ENCODE measurements around the gene IDS. TPM values are rescaled to one million over a fixed set of nuclear protein-coding genes. Genes with fewer than 3 reads are reported as not detected.
"Not testable (repeated sequence)": the region's sequence is repeated elsewhere in the genome, so short reads cannot be mapped to it uniquely, and the experiment has no call there.

Gene IDS
- total RNA-seq, 1 experiment from 2014 or later, result 39.2 TPM

GRCh38 chrX:149525903-149526302 is 20.8 kb upstream of the IDS start:
- peaks cover 17% of the 10 kb centered on the region for H3K9me3 ChIP-seq (ENCODE audit: control insufficient read depth, low read depth, low read length)
- H3K9ac ChIP-seq (ENCODE audit: extremely low read depth, insufficient read length, low read length); H2BK20ac ChIP-seq (ENCODE audit: low read depth, low read length, poor library complexity, severe bottlenecking); H3K4ac ChIP-seq (ENCODE audit: low read depth, low read length); H3K4me1 ChIP-seq (ENCODE audit: insufficient read depth, low read length); H2AFZ ChIP-seq (ENCODE audit: low read length); H3K27ac ChIP-seq (ENCODE audit: insufficient read length, low read depth, low read length); H3K18ac ChIP-seq (ENCODE audit: insufficient read length, low read depth, low read length); H3K4me2 ChIP-seq (ENCODE audit: insufficient read depth, insufficient read length, low read length); H2BK120ac ChIP-seq (ENCODE audit: low read depth, low read length, poor library complexity, severe bottlenecking); H2AK5ac ChIP-seq (ENCODE audit: insufficient read length, low read length); H3K27me3 Mint-ChIP-seq (ENCODE audit: low read depth); DNase-seq; H3T11ph ChIP-seq (ENCODE audit: low read length); H3K79me2 ChIP-seq (ENCODE audit: insufficient read depth, low read length); H3K56ac ChIP-seq (ENCODE audit: insufficient read length, low read depth, low read length); H2BK12ac ChIP-seq (ENCODE audit: insufficient read length, low read depth, low read length); H3K27ac Mint-ChIP-seq; H4K8ac ChIP-seq (replicated peaks; ENCODE audit: insufficient read length, low read depth, low read length); H2BK5ac ChIP-seq (ENCODE audit: insufficient read length, low read length); H2BK15ac ChIP-seq (ENCODE audit: low read depth, low read length); H3K79me1 ChIP-seq (ENCODE audit: insufficient read depth, low read depth, low read length, poor library complexity, severe bottlenecking); H3K4me3 Mint-ChIP-seq; H4K91ac ChIP-seq (ENCODE audit: insufficient read length, low read depth, low read length); H3K23ac ChIP-seq (ENCODE audit: insufficient read length, low read depth, low read length); H3K27me3 ChIP-seq (ENCODE audit: insufficient read depth, low read length); H3K23me2 ChIP-seq (ENCODE audit: insufficient read length, low read depth, low read length, poor library complexity, severe bottlenecking); H4K20me1 ChIP-seq (ENCODE audit: control insufficient read depth, insufficient read depth, insufficient read length); H3K14ac ChIP-seq (ENCODE audit: insufficient read depth, low read length); H3K36me3 Mint-ChIP-seq (ENCODE audit: insufficient read depth in 1 of 3, low read depth in 3 of 3); H4K5ac ChIP-seq (ENCODE audit: insufficient read length, low read depth, low read length): not testable (repeated sequence)
- H3K4me1 Mint-ChIP-seq, result peaks cover 9 to 10% of the 10 kb centered on the region in 2 experiments; a peak in 3 of 4 replicates
- WGBS (ENCODE audit: extremely low coverage, insufficient read length, low lambda C conversion rate), result no CpG with 5 or more reads among the region's 5 CpGs
- peaks cover 52 to 53% of the 10 kb centered on the region in 2 experiments for H3K9me3 Mint-ChIP-seq

- H4K20me1 ChIP-seq (ENCODE audit: control insufficient read depth, insufficient read depth, insufficient read length); H2BK5ac ChIP-seq (ENCODE audit: insufficient read length, low read length); H3K14ac ChIP-seq (ENCODE audit: insufficient read depth, low read length); H2AFZ ChIP-seq (ENCODE audit: low read length); H2BK120ac ChIP-seq (ENCODE audit: low read depth, low read length, poor library complexity, severe bottlenecking); H3K4ac ChIP-seq (ENCODE audit: low read depth, low read length); H3K4me3 Mint-ChIP-seq; H4K91ac ChIP-seq (ENCODE audit: insufficient read length, low read depth, low read length); H3K18ac ChIP-seq (ENCODE audit: insufficient read length, low read depth, low read length); H3K9ac ChIP-seq (ENCODE audit: extremely low read depth, insufficient read length, low read length); H3K27ac ChIP-seq (ENCODE audit: insufficient read length, low read depth, low read length); H2BK15ac ChIP-seq (ENCODE audit: low read depth, low read length); H3K27ac Mint-ChIP-seq; H3K36me3 Mint-ChIP-seq (ENCODE audit: insufficient read depth in 1 of 3, low read depth in 3 of 3); H3T11ph ChIP-seq (ENCODE audit: low read length); H3K4me1 ChIP-seq (ENCODE audit: insufficient read depth, low read length); H3K79me2 ChIP-seq (ENCODE audit: insufficient read depth, low read length); H2BK20ac ChIP-seq (ENCODE audit: low read depth, low read length, poor library complexity, severe bottlenecking); H3K23ac ChIP-seq (ENCODE audit: insufficient read length, low read depth, low read length); H2BK12ac ChIP-seq (ENCODE audit: insufficient read length, low read depth, low read length); H3K23me2 ChIP-seq (ENCODE audit: insufficient read length, low read depth, low read length, poor library complexity, severe bottlenecking); H3K79me1 ChIP-seq (ENCODE audit: insufficient read depth, low read depth, low read length, poor library complexity, severe bottlenecking); H3K56ac ChIP-seq (ENCODE audit: insufficient read length, low read depth, low read length); H4K5ac ChIP-seq (ENCODE audit: insufficient read length, low read depth, low read length); H3K4me2 ChIP-seq (ENCODE audit: insufficient read depth, insufficient read length, low read length); H2AK5ac ChIP-seq (ENCODE audit: insufficient read length, low read length); H3K27me3 ChIP-seq (ENCODE audit: insufficient read depth, low read length); H3K27me3 Mint-ChIP-seq (ENCODE audit: low read depth); H4K8ac ChIP-seq (replicated peaks; ENCODE audit: insufficient read length, low read depth, low read length): not testable (repeated sequence)
- peaks cover 13% of the 10 kb centered on the region for H3K9me3 ChIP-seq (ENCODE audit: control insufficient read depth, low read depth, low read length)
- H3K4me1 Mint-ChIP-seq, result peaks cover 9 to 11% of the 10 kb centered on the region in 2 experiments; a peak in 3 of 4 replicates
- peak; percentile 40 for DNase-seq
- WGBS (ENCODE audit: extremely low coverage, insufficient read length, low lambda C conversion rate), result no CpG with 5 or more reads among the region's 10 CpGs
- H3K9me3 Mint-ChIP-seq, result peaks cover 53 to 55% of the 10 kb centered on the region in 2 experiments
Observed at GRCh38 chrX:149525389-149525788, 20.3 kb upstream of the IDS start.
